ENCODE results near the gene STARD13.

The STARD13 gene

DNA sequence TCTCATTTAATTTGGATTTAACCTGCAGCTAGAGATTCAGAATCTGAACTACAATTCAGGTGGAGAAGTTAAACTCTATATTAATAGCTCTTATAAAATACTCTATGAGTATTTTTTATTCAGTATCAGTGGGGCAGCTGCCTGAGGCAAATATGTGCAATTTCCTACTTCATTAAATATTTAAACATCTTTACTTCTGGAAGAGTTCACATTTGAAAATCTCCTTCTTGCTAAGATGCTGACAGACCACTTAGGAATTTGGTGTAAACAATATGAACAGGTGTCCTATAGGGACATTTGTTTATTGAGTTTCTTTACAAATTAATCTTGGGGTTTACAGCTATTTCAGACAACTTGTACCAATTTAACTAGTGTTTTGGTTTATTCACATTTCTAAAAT is 20.4 kb downstream of the STARD13 start:
- H3K27ac ChIP-seq (ENCODE audit: insufficient read depth, low read depth, low read length, poor library complexity, severe bottlenecking): no peak overlapping the region
- no peaks in the 10 kb centered on the region for H3K9me3 ChIP-seq (ENCODE audit: control insufficient read depth, low read length)
- no peaks in the 10 kb centered on the region for H3K4me1 ChIP-seq (ENCODE audit: control insufficient read depth, insufficient read depth, low read length)
- no peaks in the 10 kb centered on the region for H3K36me3 ChIP-seq (ENCODE audit: control insufficient read depth, insufficient read depth, low read length)
- H3K4me3 ChIP-seq (ENCODE audit: insufficient read depth, low read depth, low read length): no peak overlapping the region
- no peaks in the 10 kb centered on the region for H3K27me3 ChIP-seq (ENCODE audit: control insufficient read depth, insufficient read depth, low read length, poor library complexity, severe bottlenecking)

DNA sequence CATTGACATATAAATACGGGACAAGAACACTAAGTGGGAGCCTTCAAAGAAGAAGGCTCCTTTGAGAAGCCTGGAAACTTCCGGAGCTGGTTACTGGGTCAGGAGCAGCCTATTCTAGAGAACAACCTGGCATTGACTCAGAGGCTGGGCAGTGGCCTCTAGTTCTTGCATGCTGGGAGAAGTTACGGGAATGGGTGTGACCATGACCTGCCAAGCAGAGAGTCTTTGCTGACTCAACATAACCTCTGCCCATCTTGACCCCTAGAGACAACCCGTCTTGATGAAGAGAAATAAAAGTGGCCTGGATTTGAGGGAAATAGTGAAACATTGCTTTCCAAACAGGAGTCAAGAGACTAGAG is 21.0 kb downstream of the STARD13 start:
- Histone ChIP-seq H3K4me3 (ENCODE audit: insufficient read depth, low read depth, low read length) (no peak overlapping the region), H3K27me3 (ENCODE audit: control insufficient read depth, insufficient read depth, low read length, poor library complexity, severe bottlenecking) (no peaks in the 10 kb centered on the region), H3K9me3 (ENCODE audit: control insufficient read depth, low read length) (no peaks in the 10 kb centered on the region), H3K36me3 (ENCODE audit: control insufficient read depth, insufficient read depth, low read length) (no peaks in the 10 kb centered on the region), H3K27ac (ENCODE audit: insufficient read depth, low read depth, low read length, poor library complexity, severe bottlenecking) (no peak overlapping the region), H3K4me1 (ENCODE audit: control insufficient read depth, insufficient read depth, low read length) (no peaks in the 10 kb centered on the region)
- WGBS, 2 experiments: 86 to 89% methylated on average over 4 of the region's 4 CpGs

DNA sequence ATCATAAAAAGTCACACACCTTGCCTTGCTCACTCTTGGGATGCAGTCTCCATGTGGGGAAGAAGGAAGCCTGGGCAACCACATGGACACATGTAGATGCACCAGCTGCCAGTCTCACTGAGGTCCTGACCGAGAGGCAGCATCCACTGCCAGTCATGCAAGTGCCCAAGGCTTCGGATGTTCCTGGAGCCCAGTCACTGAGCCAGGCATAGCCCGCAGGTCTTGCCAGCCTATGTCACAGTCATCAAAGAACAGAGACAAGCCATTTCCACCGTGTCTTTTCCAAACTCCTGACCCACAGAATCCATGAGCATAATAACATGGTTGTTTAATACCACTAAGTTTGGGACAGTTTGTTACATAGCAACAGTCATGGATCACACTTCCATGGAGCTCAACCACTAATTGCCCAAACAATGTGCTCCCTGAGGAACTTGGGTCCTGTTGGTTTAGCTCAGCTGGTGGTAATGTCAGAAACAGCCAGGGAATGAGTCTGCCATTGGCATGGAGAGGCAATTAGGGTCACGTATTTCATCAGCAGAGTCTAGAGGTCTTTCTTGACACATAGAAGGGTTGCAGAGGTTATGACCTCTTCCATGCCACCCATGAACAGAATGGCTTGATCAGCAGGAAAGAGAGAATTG is 21.5 kb downstream of the STARD13 start:
- Histone ChIP-seq H3K27ac (ENCODE audit: insufficient read depth, low read depth, low read length, poor library complexity, severe bottlenecking) (no peak overlapping the region), H3K36me3 (ENCODE audit: control insufficient read depth, insufficient read depth, low read length) (no peaks in the 10 kb centered on the region), H3K27me3 (ENCODE audit: control insufficient read depth, insufficient read depth, low read length, poor library complexity, severe bottlenecking) (no peaks in the 10 kb centered on the region), H3K9me3 (ENCODE audit: control insufficient read depth, low read length) (no peaks in the 10 kb centered on the region), H3K4me3 (ENCODE audit: insufficient read depth, low read depth, low read length) (no peak overlapping the region), H3K4me1 (ENCODE audit: control insufficient read depth, insufficient read depth, low read length) (no peaks in the 10 kb centered on the region)
- 88 to 92% methylated on average over 5 of the region's 5 CpGs for WGBS, 2 experiments

DNA sequence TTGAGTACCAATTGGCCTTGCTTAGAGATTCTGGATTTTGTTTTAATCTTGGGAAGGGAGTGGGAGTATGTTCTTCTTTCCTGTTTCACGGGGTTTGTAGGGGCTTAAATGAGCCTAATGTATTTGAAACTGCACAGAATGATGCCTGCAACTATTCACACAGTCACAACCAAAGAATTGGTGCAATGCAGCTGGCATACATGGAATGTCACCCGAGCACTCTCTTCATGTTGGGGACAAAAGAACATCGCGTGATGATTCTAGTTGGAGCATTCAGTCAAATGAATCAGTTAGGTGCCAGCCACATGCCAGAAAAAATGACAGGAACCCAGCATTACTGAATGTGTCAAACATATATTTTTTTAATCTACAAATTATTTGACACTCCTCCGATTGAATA is 22.1 kb downstream of the STARD13 start:
- 93% methylated on average over 3 to 5 of the region's 5 CpGs for WGBS, 2 experiments
- no peaks in the 10 kb centered on the region for H3K36me3 ChIP-seq (ENCODE audit: control insufficient read depth, insufficient read depth, low read length)
- H3K4me3 ChIP-seq (ENCODE audit: insufficient read depth, low read depth, low read length): no peak overlapping the region
- H3K9me3 ChIP-seq (ENCODE audit: control insufficient read depth, low read length): no peaks in the 10 kb centered on the region
- no peaks in the 10 kb centered on the region for H3K27me3 ChIP-seq (ENCODE audit: control insufficient read depth, insufficient read depth, low read length, poor library complexity, severe bottlenecking)
- H3K4me1 ChIP-seq (ENCODE audit: control insufficient read depth, insufficient read depth, low read length): no peaks in the 10 kb centered on the region
- no peak overlapping the region for H3K27ac ChIP-seq (ENCODE audit: insufficient read depth, low read depth, low read length, poor library complexity, severe bottlenecking)

DNA sequence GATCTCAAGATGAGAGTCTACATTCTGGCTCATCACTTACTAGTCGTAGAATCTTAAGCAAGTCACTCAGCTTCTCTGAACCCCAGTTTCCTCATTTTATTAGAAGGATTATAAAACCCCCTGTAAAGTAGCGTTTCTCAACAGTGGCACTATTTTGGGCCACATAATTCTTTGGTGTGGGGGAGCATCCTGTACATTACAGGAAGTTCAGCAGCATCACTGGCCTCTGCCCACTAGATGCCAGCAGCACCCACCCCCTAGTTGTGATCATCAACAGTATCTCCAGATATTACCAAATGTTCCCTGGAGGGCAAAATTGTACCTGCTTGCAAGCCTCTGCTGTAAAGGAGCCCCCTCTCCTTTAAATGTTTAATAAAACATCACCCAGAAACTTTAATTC is 22.6 kb downstream of the STARD13 start:
- no peak overlapping the region for H3K4me3 ChIP-seq (ENCODE audit: insufficient read depth, low read depth, low read length)

DNA sequence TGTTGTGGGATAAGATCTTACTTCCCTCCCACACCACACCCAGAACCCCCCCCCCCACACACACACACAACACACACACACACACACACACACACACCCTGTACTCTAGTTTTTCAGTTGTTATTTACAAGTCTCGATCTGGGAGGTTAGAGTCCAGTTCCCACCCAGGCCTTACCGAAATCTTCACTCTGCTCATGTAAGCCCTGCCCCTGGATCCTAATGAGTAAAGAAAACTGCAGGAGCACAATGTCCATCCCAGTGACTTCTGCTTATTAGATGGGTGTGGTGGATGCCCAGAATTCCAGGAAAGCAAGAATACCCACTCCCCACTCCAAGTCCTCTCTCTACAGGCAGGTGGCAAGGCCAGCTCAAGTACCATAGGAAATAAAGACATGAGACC is 23.0 kb downstream of the STARD13 start:
- Histone ChIP-seq H3K4me1 (ENCODE audit: control insufficient read depth, insufficient read depth, low read length) (no peaks in the 10 kb centered on the region), H3K27ac (ENCODE audit: insufficient read depth, low read depth, low read length, poor library complexity, severe bottlenecking) (no peak overlapping the region), H3K4me3 (ENCODE audit: insufficient read depth, low read depth, low read length) (no peak overlapping the region), H3K27me3 (ENCODE audit: control insufficient read depth, insufficient read depth, low read length, poor library complexity, severe bottlenecking) (no peaks in the 10 kb centered on the region), H3K9me3 (ENCODE audit: control insufficient read depth, low read length) (no peaks in the 10 kb centered on the region), H3K36me3 (ENCODE audit: control insufficient read depth, insufficient read depth, low read length) (no peaks in the 10 kb centered on the region)
- WGBS, 2 experiments: 74 to 78% methylated on average over 2 of the region's 2 CpGs

More for the DNA sequence above, 22.6 kb downstream of the STARD13 start:
- 98 to 100% methylated on average over 2 of the region's 2 CpGs for WGBS, 2 experiments
- Histone ChIP-seq H3K9me3 (ENCODE audit: control insufficient read depth, low read length) (no peaks in the 10 kb centered on the region), H3K36me3 (ENCODE audit: control insufficient read depth, insufficient read depth, low read length) (no peaks in the 10 kb centered on the region), H3K27me3 (ENCODE audit: control insufficient read depth, insufficient read depth, low read length, poor library complexity, severe bottlenecking) (no peaks in the 10 kb centered on the region), H3K27ac (ENCODE audit: insufficient read depth, low read depth, low read length, poor library complexity, severe bottlenecking) (no peak overlapping the region), H3K4me1 (ENCODE audit: control insufficient read depth, insufficient read depth, low read length) (no peaks in the 10 kb centered on the region)

DNA sequence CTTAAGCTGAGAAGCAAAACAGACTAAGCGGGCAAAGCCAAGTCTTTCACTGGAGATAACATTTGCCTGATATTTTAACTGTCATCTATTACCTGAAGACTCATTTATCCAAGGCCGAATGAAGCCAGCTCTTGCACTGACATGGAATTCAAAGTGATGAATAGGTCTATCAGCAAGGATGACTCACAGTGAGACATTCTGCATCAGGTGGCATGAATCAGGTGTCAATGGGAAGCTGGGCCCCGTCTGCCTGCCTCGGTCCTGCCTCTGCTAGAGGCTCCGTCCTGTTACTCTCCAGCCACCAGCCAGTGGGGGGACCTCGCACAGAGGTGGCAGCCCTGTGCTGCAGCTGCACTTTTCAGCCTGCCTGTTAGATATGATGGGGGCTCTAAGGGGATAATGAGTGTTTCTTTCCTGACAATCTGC is 23.5 kb downstream of the STARD13 start:
- 69 to 76% methylated on average over 6 of the region's 6 CpGs for WGBS, 2 experiments
- Histone ChIP-seq H3K4me3 (ENCODE audit: insufficient read depth, low read depth, low read length) (no peak overlapping the region), H3K4me1 (ENCODE audit: control insufficient read depth, insufficient read depth, low read length) (no peaks in the 10 kb centered on the region), H3K27me3 (ENCODE audit: control insufficient read depth, insufficient read depth, low read length, poor library complexity, severe bottlenecking) (no peaks in the 10 kb centered on the region), H3K9me3 (ENCODE audit: control insufficient read depth, low read length) (no peaks in the 10 kb centered on the region), H3K36me3 (ENCODE audit: control insufficient read depth, insufficient read depth, low read length) (no peaks in the 10 kb centered on the region), H3K27ac (ENCODE audit: insufficient read depth, low read depth, low read length, poor library complexity, severe bottlenecking) (no peak overlapping the region)

DNA sequence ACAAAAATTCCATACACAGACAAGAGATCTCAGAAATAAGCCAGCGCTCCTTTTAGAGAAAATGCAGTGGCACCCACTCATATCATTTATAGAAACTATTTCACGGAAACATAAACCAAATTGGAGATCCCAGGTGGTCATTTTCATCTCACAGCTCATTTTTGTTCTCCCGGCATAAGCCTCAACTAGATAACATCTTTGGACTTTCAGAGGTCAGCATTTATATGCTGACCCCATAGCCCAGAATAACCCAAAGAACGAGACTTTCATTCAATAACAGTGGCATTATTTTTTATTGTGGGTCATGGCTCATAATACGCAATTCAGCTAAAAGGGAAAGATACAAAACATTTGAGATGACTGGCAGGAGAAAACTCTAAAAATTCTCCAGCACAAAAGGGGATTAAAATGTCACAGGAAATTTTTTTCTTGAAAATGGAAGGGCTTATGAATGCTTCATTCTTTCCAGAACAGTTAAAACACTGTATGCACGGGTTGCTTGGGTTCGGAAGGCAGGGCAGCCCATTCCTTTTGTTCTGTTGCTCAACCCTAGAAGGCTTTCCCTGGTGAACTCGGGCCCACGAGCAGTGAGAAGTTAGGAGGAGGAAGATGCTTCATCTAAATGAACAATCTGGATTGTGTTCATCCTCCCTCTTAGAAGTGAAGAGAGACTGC is 24.0 kb downstream of the STARD13 start:
- H3K27ac ChIP-seq (ENCODE audit: insufficient read depth, low read depth, low read length, poor library complexity, severe bottlenecking): no peak overlapping the region
- H3K9me3 ChIP-seq (ENCODE audit: control insufficient read depth, low read length): no peaks in the 10 kb centered on the region
- WGBS, 2 experiments: 89 to 92% methylated on average over 9 of the region's 9 CpGs
- no peaks in the 10 kb centered on the region for H3K27me3 ChIP-seq (ENCODE audit: control insufficient read depth, insufficient read depth, low read length, poor library complexity, severe bottlenecking)
- H3K36me3 ChIP-seq (ENCODE audit: control insufficient read depth, insufficient read depth, low read length): no peaks in the 10 kb centered on the region
- H3K4me1 ChIP-seq (ENCODE audit: control insufficient read depth, insufficient read depth, low read length): no peaks in the 10 kb centered on the region
- H3K4me3 ChIP-seq (ENCODE audit: insufficient read depth, low read depth, low read length): no peak overlapping the region

DNA sequence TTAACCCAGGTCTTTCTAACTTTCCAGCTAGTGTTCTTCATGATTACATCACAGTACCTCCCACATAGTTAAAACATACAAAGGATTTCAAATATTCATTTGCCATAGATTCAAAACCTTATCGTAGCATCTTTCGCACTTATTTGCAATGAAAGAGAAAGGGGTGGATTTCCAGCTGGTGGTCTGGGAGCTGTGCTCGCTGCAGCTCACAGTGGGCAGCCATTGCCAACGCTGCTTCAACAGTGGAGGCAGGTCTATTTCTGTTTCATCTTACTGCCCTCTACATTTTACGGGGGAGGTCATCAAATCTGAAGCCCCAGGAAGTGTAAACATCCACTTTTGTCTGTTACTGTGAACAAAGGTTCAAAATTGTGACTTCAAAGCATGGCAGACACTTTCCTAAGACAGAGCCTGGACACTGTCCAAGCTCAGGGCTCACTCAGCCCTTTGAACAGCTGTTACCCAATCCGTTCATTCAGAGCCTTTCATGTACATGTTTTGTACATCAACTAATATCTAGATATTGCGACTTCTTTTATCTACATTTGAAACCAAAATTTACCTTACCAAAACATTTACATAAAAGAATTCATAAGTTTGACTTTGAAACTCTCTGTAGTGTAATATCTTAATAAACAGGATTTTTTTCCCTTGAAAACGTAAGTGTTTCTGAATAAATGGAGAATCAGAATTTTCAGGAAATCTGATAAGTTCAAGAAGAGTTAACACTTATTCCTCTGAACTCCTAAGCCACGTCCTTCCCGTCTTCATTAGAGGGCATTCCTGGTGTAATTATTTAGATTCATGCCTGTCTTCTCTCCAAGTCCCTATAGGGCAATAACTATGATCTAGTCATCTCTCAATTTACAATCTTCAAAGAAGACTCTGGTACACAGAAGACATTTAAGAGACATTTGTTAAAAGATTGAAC is 25.1 kb downstream of the STARD13 start:
- no peak overlapping the region for H3K27ac ChIP-seq (ENCODE audit: insufficient read depth, low read depth, low read length, poor library complexity, severe bottlenecking)
- no peaks in the 10 kb centered on the region for H3K27me3 ChIP-seq (ENCODE audit: control insufficient read depth, insufficient read depth, low read length, poor library complexity, severe bottlenecking)
- 86% methylated on average over 9 to 10 of the region's 10 CpGs for WGBS, 2 experiments

DNA sequence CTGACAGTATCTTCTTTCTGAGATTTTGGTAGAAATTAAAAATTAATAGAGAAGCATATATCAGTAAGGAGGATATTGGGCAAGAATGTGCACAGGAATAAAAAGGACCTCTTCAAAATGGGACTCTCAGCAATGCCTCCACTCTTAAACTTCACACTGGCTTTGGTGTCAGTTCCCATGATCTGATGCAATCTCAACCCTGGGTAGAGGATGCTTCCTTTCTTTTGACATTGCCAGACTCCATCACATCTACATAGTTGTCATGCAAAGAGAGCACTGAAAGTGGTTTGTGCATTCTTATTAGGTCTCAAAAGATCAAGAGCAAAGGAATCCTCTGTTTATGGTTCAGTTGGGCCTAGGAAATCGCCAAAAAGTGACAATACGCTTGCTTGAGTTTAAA is 26.3 kb downstream of the STARD13 start:
- no peaks in the 10 kb centered on the region for H3K36me3 ChIP-seq (ENCODE audit: control insufficient read depth, insufficient read depth, low read length)
- H3K4me3 ChIP-seq (ENCODE audit: insufficient read depth, low read depth, low read length): no peak overlapping the region
- no peaks in the 10 kb centered on the region for H3K9me3 ChIP-seq (ENCODE audit: control insufficient read depth, low read length)
- WGBS, 2 experiments: 66 to 79% methylated on average over 2 of the region's 2 CpGs
- H3K27ac ChIP-seq (ENCODE audit: insufficient read depth, low read depth, low read length, poor library complexity, severe bottlenecking): no peak overlapping the region
- no peaks in the 10 kb centered on the region for H3K27me3 ChIP-seq (ENCODE audit: control insufficient read depth, insufficient read depth, low read length, poor library complexity, severe bottlenecking)
- no peaks in the 10 kb centered on the region for H3K4me1 ChIP-seq (ENCODE audit: control insufficient read depth, insufficient read depth, low read length)

More for the DNA sequence above, 25.1 kb downstream of the STARD13 start:
- Histone ChIP-seq H3K9me3 (ENCODE audit: control insufficient read depth, low read length) (no peaks in the 10 kb centered on the region), H3K4me3 (ENCODE audit: insufficient read depth, low read depth, low read length) (no peak overlapping the region), H3K36me3 (ENCODE audit: control insufficient read depth, insufficient read depth, low read length) (no peaks in the 10 kb centered on the region), H3K4me1 (ENCODE audit: control insufficient read depth, insufficient read depth, low read length) (no peaks in the 10 kb centered on the region)
